DND-41 (cell line): ENCODE measurements around the gene PSMD6.

Experiments
- CTCF ChIP-seq: IDR thresholded peaks from 2 replicates; pipeline ENCODE4 v1.5.1; 2012; ENCODE audit warnings: borderline replicate concordance, low read length, moderate library complexity, mild to moderate bottlenecking; ENCODE audit not compliant: poor library complexity, severe bottlenecking; ENCODE audit errors: extremely low read depth
- EZH2 ChIP-seq: IDR thresholded peaks from 3 replicates; pipeline ENCODE4 v1.6.1; 2012; ENCODE audit warnings: borderline replicate concordance, low read depth, mild to moderate bottlenecking, moderate library complexity, low read length, inconsistent platforms; ENCODE audit not compliant: severe bottlenecking

- TF ChIP-seq CTCF, result no peak
- TF ChIP-seq EZH2, result no peak
These were observed 31.2 kb upstream of the PSMD6 start for GRCh38 chr3:64054488-64054887.
